Germinal center (tissue), 1 donor: ENCODE data around the gene NET1.

Experiments
- DNase-seq: peaks from one replicate; pipeline ENCODE4 v3.0.0; 2012; ENCODE audit warnings: mixed read lengths, low spot score

Gene NET1

DNA sequence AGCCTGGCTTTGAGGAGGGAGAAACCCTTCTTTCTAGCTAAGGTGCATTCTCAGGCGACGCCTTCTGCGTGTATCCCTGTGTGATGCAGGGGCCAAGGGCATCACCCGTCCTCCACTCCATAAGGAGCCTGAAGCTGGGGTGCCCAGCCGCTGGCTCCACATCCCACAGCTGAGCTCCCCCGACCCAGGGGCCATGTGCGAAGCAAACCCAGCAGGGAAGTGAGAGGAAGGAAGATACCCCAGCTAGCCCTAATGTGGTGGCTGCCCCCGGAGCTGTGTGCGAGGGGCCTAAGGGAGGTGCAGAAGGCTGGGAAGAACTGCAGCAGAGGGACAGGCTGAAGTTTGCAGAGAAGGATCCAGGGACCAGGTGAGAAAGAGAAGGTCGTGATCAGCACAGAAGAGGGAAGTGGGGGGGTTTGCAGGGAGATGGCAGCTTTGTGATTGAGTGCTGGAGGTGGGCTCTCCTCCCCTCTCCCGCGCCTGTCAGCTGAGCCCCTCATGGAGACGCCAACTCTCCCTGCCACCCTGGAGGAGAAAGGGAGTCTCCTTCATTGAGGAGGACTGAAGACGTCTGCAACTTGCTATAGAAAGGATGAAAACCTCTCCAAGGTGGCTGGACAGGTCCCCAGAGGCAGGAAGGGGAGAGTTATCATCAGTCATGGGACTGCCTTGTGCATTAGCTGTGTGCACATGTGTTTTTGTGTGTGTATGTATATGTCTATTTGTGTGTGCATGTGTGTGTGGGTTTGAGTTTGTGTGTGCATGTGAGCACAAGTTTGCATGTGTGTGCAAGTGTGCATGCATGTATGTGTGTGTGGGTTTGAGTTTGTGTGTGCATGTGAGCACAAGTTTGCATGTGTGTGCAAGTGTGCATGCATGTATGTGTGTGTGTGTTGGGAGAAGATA is 90.5 kb downstream of the NET1 start:
- DNase-seq, result no peak

- no peak for DNase-seq
These were observed 91.1 kb downstream of the NET1 start for GRCh38 chr10:5503477-5503835.

- DNase-seq, result no peak
These were observed 92.1 kb downstream of the NET1 start for GRCh38 chr10:5504146-5505072.

DNA sequence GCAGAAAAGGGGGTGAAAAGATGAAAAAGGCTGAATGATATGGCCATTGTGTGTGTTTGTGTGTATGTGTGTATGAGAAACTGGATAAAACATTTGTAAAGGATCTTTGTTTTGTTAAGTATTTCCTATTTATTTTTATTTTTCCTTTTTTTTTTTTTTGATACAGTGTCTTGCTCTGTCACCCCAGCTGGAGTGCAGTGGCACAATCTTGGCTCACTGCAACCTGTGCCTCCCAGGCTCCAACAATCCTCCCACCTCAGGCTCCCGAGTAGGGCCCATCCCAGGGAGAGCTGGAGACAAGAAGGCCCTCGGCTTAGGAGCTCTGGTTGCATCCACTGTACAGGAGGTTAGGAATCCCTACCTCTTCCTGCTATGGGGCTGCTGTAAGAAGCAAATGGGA is 93.9 kb downstream of the NET1 start:
- DNase-seq, result no peak

- no peak for DNase-seq
These were observed 94.6 kb downstream of the NET1 start for GRCh38 chr10:5506751-5507648.

GRCh38 chr10:5507649-5508131 is 95.3 kb downstream of the NET1 start:
- DNase-seq, result no peak

- DNase-seq, result no peak
These were observed 95.8 kb downstream of the NET1 start for GRCh38 chr10:5508161-5508604.
